Hypothalamus (tissue), 51 donors: ENCODE measurements around the gene PCDHGA5.
"Not testable (repeated sequence)": the region's sequence is repeated elsewhere in the genome, so short reads cannot be mapped to it uniquely, and the experiment has no call there.

Source experiments
- DNase-seq, 51 donors: peaks; one replicate each; lab custom pipeline; 2025; lab: John Stamatoyannopoulos, UW

Gene PCDHGA5

DNA sequence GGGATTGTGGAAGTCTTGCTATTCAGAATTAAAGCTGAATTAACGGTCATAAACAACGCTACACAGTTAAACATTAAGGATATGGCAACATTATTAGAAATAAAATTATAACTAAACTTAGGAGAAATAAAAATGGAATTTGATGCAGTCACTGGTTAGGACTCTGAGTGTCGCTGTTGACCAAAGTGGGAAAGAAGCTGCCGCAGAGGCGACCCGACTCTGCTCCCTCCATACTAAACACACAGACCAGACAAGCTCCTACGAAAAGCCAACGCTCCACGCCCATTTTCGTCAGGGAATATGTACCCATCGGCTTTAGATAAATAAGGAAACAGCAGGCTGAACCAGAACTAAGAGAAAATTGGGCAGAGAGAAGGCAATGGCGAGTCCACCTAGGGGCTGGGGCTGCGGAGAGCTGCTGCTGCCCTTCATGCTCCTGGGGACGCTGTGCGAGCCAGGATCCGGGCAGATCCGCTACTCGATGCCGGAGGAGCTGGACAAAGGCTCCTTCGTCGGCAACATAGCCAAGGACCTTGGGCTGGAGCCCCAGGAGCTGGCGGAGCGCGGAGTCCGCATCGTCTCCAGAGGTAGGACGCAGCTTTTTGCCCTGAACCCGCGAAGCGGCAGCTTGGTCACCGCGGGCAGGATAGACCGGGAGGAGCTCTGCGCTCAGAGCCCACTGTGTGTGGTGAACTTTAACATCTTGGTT lies at the start of gene PCDHGA5:
TSS of gene PCDHGA5 (plus strand) at position 211 of the 709 bp plus-strand sequence. CDS start at position 380, 169 bp downstream.
- DNase-seq: no peak

DNA sequence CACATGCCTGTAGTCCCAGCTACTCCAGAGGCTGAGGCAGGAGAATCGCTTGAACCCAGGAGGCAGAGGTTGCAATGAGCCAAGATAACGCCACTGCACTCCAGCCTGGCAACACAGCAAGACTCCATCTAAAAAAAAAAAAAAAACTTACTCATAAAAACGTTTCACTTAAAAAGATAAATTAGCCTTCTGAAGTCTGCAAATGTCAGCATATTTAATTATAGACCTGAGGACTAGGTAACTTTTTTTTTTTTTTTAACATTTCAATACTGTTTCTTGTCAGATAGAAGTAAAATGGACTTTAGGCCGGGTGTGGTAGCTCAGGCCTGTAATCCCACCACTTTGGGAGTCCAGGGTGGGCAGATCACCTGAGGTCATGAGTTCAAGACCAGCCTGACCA lies 47.0 kb upstream of the PCDHGA5 start:
- not testable (repeated sequence) for DNase-seq

DNA sequence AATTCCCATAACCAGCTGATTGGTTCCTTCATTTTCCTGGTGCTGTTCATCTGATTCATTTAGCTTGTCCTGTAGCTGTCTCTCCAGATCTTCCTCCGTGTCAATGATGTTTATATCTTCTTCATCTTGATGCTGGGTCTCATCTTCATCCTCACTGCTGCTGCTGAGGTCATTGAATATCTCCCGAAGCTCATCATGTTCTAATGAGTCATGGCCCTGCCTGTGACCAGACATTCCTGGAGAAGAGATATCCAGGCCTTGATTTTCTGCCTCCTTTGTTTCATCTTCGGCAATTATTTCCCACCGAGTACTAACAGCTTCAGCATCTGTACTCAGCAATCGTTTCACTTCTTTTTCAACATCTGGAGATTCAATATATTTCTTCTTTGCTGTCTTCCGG lies 44.8 kb upstream of the PCDHGA5 start:
- no peak for DNase-seq

DNA sequence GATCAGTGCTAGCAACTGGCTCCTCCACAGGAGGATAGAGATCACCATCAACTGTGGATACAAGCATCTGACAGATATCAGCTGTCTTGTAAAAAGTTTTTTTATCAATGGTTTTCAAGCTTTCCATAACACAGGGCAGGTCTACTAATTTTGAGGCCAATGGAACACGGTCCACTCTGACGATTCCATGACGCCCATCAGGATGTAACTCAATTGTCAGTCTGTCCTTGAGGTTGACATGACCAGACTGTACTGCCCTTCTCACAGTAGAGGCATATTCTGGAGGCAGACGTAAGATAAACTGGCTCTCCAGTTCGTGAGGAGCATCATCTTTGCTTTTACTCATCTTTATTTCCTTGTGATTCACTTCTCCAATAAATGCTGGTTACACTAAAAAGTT lies 44.3 kb upstream of the PCDHGA5 start:
- no peak for DNase-seq

DNA sequence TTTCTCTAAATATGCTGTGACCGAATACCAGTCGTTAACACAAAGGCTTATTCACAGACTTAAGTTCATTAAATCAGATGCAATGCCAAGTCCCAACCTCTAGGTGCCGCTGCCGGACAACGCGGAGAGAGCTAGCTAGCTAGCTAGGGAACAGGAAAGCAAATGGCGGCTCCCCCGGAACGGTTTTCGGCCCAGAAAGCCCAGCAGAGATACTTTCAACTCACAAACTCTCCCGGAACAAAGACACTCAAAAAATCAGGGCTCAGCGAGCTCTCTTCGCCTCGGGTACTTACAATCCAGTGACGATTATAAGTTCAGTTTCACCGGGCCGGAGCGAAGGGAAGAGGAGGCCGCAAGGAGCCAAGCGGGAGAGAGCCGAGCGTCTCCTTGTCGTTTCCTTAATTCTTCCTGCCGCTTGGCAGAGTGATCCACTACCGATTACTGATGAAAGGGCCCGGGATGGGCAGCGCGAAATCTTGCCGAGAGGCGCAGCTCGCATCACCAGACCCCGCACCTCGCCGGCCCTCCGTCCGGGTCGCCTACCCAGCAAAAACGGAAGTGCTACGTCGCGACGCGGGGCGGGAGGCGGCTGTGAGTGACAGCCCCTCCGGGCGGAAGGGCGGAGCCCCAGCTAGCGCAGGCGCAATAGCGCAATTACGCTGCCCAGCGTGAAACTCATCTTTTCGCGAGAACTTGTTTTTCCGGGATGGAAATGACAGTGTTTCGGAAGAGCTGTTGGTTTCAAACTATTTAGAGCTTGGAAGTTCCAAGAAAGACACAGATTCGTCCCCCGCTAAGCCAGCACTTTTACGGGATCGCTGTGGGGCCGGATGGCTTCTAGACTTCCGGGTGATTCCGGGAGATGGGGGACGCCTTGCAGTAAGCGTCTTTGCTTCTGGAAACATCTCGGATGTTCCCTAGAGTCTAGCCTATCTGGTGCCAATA lies 43.5 kb upstream of the PCDHGA5 start, which contains the start of gene TAF7:
TSS of gene TAF7 (minus strand) at position 560 of the 945 bp plus-strand sequence. CDS start 740 bp downstream, outside the sequence.
- DNase-seq: peak; percentile 43 to 93 (median 78)

DNA sequence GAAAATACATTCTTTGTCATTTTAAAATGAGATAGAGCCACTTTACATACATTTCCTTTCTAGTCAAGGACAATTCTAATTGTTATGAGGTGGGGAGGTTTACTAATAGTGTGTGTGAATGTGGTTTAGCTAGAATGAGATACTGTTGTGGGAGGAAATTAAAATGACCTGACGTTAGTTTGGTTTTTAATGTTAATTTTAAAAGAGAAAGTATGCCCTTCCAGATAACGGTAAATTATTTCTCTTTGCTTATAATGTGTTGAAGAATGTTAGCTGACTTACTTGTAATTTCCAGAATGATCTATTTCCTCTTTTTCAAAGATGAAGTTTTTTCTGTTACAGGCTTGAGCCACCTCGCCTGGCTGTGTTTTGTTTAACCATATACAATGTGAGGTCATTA lies 41.7 kb upstream of the PCDHGA5 start:
- DNase-seq: no peak

DNA sequence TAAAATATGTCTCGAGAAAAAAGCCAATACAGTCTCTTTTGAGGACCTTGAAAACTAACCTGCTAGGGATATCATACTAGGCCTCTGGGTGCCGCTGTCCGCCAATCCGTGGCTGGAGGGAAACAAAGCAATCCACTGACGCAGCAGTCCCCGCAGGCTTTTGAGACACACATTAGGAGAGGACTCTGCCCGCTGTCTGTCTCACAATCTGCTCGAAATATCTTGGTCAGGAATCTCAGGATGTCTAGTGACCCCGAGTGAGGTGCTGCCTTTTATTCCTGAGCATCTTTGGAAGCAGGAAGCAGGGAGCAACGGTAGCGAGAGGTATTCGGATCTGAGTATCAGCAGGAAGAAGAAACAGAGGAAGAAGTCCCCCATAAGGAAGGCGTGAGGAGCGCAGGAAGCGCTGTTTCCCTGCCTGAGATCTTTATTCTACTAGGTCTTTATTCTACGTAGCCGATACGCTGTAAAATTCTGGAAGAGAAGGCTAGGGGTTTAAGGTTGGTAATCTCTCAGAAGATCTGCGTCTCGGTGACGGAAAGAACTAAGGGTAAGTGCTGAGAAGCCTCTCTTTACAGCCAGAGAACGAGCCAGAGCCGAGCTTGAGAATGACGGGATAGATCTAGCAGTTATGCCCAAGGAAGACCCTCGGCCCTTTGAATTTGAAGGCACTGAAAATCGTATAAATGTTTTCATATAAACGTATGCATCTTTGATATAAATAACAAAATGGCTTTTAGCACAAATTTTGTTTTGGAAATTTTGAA lies 37.7 kb upstream of the PCDHGA5 start:
- peak in 45 of 51 donors; percentile 1 to 78 (median 33) for DNase-seq

DNA sequence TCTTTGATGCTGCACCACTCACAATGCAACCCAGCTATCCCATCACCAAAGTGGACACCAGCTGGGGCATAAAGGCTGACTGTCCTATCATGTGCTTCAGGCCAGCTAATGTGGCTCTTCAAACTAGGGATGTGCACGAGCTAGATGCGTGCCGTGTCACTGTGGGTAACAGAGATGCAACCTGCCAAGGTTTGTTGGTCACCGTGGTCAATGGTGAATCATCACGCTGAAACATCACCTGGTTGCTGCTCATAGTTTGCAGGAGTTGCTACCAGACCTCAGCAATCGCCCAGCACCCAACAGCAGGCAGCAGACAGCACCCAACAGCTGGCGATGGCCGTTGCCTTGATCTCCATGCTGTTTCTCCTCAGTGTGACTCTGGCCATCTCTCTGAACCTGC lies 35.7 kb upstream of the PCDHGA5 start:
- no peak for DNase-seq

DNA sequence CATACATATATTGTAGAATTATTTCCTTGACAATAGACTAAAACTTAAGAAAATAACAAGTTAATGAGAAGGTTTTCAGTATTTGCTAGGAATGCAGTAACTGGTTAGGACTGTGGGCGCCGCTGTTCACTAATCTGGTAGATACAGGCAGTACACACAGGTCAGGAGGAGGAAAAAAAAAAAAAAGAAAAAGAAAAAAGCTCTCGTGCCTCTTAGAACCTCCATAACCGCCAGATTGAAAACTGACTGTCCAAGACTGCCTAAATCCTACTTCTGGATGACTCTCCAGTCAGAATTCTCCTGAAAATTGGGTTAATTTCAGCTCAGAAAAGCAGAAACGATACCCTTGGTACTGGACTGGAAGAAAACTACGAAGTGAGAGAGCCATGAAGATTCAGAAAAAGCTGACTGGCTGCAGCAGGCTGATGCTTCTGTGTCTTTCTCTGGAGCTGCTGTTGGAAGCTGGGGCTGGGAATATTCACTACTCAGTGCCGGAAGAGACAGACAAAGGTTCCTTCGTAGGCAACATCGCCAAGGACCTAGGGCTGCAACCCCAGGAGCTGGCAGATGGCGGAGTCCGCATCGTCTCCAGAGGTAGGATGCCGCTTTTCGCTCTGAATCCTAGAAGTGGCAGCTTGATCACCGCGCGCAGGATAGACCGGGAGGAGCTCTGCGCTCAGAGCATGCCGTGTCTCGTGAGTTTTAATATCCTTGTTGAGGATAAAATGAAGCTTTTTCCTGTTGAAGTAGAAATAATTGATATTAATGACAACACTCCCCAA lies 33.5 kb upstream of the PCDHGA5 start, which contains the start of gene PCDHGA1:
TSS of gene PCDHGA1 (plus strand) at position 216 of the 782 bp plus-strand sequence.
- DNase-seq: no peak

DNA sequence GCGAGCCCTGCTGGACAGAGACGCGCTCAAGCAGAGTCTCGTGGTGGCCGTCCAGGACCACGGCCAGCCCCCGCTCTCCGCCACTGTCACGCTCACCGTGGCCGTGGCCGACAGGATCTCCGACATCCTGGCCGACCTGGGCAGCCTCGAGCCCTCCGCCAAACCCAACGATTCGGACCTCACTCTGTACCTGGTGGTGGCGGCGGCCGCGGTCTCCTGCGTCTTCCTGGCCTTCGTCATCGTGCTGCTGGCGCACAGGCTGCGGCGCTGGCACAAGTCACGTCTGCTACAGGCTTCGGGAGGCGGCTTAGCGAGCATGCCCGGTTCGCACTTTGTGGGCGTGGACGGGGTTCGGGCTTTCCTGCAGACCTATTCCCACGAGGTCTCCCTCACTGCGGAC lies 31.4 kb upstream of the PCDHGA5 start:
- DNase-seq: not testable (repeated sequence)

DNA sequence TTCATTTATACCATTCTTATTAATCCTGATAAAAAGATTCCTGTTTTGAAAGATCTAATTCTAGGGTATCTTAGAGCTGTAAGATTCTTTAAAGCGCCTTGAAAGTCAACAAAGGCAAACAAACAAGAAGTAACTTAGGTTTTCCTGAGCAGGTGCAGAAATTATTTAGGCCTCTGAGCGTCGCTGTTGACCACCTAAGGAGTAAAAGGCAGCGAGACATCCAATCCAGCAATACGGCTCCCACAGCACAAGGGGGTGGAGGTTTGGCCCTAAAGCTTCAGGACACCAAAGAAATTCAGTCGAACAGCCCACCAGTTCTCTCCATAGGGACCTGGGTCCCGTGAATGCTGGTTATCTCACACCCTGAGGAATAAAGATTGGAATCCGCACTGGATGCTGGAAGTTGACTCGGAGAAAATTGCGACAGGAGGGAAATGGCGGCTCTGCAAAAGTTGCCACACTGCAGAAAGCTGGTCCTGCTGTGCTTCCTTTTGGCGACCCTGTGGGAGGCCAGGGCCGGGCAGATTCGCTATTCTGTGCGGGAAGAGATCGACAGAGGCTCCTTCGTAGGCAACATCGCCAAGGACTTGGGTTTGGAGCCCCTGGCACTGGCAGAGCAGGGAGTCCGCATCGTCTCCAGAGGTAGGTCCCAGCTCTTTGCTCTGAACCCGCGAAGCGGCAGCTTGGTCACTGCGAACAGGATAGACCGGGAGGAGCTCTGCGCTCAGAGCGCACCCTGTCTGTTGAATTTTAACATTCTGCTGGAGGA lies 25.2 kb upstream of the PCDHGA5 start, which contains the start of gene PCDHGA2:
TSS of gene PCDHGA2 (plus strand) at position 223 of the 769 bp plus-strand sequence.
- no peak for DNase-seq

DNA sequence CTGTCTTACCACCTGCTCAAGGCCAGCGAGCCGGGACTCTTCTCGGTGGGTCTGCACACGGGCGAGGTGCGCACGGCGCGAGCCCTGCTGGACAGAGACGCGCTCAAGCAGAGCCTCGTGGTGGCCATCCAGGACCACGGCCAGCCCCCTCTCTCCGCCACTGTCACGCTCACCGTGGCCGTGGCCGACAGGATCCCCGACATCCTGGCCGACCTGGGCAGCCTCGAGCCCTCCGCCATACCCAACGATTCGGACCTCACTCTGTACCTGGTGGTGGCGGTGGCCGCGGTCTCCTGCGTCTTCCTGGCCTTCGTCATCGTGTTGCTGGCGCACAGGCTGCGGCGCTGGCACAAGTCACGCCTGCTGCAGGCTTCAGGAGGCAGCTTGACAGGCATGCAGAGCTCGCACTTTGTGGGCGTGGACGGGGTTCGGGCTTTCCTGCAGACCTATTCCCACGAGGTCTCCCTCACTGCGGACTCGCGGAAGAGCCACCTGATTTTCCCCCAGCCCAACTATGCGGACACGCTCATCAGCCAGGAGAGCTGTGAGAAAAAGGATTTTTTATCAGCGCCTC lies 23.1 kb upstream of the PCDHGA5 start:
- DNase-seq: not testable (repeated sequence)

DNA sequence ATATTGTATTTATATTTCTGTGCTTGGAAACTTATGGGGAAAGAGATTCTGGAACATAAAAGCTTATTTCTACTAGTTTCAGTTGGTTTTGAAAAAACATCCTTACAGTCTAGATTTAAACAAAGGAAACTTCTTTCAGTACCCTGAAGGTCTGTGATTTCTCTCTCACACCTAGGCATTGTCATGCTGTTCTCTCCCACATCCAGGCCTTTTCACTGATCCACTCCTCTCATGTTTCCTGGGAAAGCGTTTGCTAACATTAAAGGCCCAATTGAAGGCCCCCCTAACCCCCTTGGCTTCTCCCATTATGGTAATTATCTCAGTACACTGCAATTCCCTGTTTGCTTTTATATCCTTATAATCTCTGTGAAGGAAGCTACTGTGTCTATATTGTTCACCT lies 21.2 kb upstream of the PCDHGA5 start:
- DNase-seq: no peak

DNA sequence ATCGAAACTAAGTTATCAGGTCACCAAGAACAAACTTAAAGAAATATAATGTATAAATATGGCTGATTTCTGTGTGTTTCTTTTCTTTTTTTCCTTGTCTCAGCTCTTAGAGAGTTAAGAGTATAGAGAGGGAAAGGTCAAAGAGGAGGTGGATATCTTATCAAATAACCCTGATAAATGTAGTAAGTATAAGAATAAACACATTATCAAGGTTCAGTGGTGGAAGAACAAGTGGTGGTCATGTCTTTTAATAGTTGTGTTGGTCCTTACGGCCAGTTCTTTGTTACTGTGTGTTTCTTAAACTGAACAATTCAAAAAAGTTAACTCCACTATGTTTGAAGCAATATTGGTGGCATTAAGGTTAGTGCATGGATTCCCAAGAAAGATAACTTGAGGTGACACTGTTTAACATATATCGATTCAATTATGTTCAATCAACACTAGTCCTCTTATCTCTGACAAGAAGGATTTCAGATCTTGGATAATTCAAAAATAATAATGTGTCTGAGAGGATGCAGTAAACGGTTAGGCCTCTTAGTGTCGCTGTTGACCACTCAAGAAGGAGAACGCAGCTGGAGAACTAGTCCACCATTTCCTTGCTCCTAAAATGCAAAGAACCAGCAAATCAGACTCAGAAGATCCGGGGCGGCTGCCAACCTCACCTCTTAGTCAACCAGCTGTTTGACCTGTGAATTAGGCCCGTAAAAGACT lies 20.6 kb upstream of the PCDHGA5 start, which contains the start of gene PCDHGA3:
TSS of gene PCDHGA3 (plus strand) at position 588 of the 711 bp plus-strand sequence. CDS start 205 bp downstream, outside the sequence.
- DNase-seq: no peak

DNA sequence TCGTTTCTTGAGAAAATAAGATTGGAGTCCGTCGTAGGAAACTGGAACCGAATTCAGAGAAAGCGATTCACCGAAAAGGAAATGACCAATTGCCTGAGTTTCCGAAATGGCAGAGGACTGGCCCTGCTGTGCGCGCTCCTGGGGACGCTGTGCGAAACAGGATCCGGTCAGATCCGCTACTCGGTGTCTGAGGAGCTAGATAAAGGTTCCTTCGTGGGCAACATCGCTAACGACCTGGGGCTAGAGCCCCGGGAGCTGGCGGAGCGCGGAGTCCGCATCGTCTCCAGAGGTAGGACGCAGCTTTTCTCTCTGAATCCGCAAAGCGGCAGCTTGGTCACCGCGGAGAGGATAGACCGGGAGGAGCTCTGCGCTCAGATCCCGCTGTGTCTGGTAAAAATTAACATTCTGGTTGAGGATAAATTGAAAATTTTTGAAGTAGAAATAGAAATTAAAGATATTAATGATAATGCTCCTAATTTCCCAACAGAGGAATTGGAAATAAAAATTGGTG lies 20.0 kb upstream of the PCDHGA5 start:
- no peak for DNase-seq

DNA sequence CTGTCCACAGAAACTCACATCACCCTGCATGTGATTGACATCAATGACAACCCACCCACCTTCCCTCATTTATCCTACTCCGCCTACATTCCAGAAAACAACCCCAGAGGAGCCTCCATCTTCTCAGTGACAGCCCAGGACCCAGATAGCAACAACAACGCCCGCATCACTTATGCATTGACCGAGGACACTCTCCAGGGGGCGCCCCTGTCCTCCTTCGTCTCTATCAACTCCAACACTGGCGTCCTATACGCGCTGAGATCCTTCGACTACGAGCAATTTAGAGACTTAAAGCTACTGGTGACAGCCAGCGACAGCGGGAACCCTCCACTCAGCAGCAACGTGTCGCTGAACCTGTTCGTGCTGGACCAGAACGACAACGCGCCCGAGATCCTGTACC lies 18.6 kb upstream of the PCDHGA5 start:
- no peak for DNase-seq

DNA sequence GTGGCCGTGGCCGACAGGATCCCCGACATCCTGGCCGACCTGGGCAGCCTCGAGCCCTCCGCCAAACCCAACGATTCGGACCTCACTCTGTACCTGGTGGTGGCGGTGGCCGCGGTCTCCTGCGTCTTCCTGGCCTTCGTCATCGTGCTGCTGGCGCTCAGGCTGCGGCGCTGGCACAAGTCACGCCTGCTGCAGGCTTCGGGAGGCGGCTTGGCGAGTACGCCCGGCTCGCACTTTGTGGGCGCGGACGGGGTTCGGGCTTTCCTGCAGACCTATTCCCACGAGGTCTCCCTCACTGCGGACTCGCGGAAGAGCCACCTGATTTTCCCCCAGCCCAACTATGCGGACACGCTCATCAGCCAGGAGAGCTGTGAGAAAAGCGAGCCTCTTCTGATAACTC lies 17.9 kb upstream of the PCDHGA5 start:
- DNase-seq: not testable (repeated sequence)
